GM18870 (cell line): ENCODE measurements around the gene SPOCK2.
"Not testable (repeated sequence)": the region's sequence is repeated elsewhere in the genome, so short reads cannot be mapped to it uniquely, and the experiment has no call there.

Experiments
- ATAC-seq: cut with Tn5 transposase; IDR thresholded peaks from one replicate; pipeline ENCODE4 v1.9.1; 2021; ENCODE audit warnings: moderate library complexity; ENCODE audit not compliant: unreplicated experiment

SPOCK2 gene

DNA sequence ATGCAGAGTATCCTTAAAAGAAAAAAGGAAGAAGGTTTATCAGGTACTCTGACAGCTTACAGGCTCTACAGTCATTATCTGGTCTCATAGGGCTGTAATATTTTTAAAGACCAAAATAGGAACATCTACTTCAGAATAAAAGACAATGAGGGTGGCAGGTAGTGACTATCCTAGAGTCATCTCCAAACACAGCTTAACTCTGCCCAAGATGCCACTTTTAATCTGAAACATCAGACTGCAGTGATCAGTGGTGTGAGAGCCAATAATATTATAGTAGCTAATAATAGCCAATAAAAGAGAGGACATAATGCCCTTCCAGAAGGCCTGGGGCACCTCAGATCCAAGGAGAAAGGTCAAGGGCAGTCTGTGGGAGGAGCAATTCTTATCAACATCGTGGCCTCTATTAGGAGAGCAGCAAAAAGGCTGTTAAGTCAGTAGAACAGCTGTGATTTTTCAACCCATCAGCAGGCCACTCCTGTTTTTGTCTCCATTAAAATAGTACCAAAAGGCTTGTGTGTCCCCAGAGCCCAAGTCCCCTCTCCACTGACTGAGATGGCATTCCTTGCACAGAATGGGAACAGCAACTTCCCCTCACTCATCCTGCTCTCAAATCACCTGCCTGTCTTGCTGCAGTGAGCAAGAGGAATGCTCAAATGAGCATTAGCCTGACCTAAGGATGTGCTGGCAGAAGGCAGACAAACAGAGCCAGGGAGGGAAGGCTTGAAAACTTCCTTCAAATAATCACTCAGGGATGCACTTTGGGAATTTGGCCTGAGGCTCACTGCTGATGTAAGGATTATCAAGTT lies 20.7 kb upstream of the SPOCK2 start:
- no peak for ATAC-seq

GRCh38 chr10:72108004-72108370 lies 19.6 kb upstream of the SPOCK2 start:
- not testable (repeated sequence) for ATAC-seq

- ATAC-seq, result no peak
These were observed 19.1 kb upstream of the SPOCK2 start for GRCh38 chr10:72107325-72108003.

GRCh38 chr10:72106896-72107295 lies 18.5 kb upstream of the SPOCK2 start:
- ATAC-seq, result no peak

- ATAC-seq, result no peak
These were observed 18.0 kb upstream of the SPOCK2 start for GRCh38 chr10:72106154-72106849.

GRCh38 chr10:72105710-72106109 lies 17.4 kb upstream of the SPOCK2 start:
- no peak for ATAC-seq

DNA sequence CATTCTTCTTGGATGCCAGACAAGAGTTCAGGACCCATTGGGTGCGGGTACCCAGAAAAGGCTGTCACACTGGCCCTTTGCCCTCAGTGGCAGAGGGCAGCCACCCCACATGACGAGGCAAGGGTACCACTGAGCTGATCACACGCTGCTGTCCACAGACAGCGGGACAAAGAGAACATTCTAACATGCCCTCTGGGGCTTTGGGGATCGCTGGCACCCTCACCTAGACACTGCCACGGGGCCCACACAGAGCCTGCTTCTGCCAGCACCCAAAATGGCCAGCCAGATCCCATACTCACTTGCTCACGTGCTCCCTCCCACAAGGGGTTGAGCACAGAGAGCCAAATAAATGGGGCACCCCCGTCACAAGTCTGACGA lies 16.7 kb upstream of the SPOCK2 start:
- ATAC-seq, result no peak

DNA sequence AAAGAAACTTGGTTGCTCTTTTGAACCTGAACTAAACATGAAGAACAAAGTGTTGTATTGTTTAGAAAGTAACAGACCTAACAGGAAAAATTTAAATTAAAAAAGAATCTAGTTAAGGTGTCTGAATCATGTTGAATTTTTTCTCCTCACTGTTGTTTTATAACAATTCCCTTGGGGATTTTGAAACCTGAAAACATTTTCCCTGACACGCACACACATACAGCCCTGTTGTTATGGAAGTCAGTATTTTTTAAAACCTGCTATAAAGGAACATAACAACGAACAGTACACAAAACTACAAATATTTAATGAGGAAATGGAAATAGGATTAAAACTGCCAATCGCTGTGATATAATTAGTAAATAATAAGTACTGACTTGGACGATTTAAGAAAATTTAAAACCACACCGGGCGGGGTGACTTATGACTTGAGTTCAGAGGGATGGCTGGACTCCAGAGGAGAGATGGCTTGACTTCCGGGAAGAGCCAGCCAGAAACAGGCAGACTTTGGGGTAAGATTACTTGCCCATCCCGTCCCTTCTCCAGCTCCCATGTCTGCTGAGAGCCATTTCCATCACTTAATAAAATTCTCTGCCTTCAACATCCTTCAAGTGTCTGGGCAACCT lies 16.2 kb upstream of the SPOCK2 start:
- no peak for ATAC-seq

- no peak for ATAC-seq
These were observed 11.2 kb upstream of the SPOCK2 start for GRCh38 chr10:72099600-72099921.

- no peak for ATAC-seq
These were observed 10.7 kb upstream of the SPOCK2 start for GRCh38 chr10:72098836-72099599.

DNA sequence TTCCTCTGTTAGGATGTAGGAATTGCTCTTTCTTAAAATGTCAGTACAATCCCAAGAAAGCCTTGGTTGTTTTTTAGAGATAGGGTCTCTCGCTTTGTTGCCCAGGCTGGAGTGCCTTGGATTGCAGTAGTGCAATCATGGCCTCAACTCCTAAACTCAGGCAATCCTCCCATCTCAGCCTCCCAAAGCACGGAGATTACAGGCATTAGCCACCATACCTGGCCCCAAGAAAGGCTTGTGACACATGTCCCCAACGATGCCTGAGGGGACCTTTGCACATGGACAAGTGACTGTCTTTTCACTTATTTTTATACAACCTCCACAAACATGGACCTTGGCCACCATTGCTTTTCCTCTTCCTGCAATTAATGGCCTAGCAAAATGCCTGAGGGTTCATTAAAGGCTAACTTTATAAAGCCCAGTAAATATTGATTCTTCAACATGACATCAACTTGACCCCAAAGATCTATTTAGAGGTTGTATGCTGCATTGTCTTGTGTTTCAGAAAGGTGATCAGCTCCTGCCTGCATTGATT lies 10.0 kb upstream of the SPOCK2 start:
- no peak for ATAC-seq

DNA sequence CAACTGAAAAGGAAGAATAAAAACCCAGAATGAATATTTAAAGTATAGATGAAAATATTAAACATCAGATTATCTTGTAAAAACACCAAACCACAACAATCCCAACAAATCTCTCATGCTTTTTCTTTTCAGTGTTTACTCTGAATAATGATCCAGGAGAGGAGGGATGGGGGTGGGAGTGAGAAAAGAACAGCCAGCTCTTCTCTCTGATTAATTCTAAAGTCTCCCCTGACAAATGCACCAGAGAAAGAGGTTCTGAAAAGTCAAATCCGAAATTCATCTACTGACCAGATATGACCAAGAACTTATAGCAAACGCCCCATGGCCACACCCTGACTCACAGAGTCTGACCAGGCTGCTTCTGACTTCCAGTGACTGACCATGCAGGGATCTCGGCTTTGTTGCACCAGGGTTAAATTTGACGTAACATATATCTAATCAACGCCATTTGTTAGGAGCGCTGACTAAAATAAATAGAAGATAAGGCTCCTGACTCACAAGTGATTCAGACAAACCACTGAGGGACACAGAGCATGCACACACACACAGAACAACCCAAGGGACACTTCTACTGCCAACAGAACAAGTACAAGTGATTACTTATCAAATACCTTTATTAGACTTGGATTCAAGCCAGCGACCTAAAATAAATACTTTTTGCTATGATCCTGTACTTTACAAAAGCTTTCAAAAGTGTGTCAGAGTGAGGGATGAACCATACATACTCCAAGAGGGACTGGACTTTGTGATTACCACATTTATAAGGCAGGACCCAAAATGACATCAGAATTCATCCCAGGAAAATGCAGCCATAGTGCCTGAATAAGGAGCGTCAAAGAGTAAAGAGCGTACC lies 9.3 kb upstream of the SPOCK2 start:
- no peak for ATAC-seq

DNA sequence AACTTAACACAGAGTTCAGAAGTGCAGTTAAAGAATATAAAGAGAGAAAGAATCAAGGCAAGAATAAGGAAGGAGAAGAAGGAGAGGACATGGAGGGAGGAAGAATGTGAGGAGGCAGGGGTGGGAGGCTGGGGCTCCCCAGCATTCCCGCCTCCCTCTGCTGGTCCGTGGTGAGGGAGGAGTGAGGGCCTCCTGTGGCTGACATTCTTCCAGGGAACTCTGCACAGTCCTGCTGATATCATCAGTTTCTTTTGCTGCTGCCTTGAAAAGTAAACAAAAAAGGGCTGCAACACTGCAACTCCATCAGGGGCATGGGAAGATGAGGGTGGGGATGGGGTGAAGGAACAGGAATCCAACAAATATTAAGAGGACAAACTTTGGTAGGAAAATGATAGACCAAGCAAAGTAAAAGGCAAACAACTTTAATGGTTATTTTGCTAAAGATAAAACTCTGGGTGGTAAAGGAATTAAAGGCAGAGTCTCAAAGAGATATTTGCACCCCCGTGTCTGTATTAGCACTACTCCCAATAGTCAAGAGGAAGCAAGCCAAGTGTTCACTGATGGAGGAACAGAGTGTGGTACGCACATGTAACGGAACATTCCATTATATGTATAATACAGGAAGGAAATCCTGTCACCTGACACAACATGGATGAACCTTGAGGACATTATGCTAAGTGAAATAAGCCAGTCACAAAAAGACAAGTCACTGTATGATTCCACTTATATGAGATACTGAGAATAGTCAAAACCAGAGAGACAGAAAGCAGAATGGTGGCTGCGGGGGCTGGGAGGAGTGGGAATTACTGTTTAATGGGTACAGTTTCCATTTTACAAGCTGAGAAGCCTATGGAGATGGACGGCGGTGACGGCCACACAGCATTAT lies 8.0 kb upstream of the SPOCK2 start:
- ATAC-seq, result no peak

DNA sequence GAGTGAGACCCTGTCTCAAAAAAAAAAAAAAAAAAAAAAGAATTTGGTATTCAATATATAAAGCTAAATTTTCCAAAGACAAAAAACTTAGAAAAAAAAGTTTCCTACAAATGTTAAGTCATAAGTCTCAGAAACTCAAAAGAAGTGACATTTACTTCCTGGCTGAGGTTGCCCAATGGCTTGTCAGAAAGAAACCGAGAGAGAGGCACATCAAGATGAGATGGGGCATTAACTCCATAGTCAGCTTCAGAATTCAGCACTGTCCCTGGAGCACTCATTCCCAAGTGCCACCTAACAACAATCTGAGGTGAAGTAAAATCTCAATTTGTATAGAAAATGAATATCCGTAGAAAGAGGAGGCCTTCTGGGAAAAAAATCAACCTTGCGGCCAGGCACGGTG lies 6.8 kb upstream of the SPOCK2 start:
- no peak for ATAC-seq

DNA sequence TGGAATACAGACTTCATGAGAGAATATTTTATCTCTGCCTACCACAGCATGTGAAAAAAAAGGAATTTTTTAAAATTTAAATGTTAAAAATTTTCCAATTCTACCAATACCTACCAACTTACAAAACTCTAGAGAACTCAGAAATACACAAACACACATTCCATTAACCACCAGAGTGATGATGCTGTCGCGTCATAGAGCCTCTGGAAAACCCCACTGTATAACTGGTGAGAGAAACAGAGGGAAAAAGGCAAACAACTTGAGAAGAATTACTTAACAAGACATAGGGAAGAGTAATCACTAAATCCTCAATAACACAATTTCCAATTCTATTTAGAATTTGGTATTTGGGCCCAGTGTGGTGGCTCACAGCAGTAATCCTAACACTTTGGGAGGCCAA lies 6.2 kb upstream of the SPOCK2 start:
- no peak for ATAC-seq

DNA sequence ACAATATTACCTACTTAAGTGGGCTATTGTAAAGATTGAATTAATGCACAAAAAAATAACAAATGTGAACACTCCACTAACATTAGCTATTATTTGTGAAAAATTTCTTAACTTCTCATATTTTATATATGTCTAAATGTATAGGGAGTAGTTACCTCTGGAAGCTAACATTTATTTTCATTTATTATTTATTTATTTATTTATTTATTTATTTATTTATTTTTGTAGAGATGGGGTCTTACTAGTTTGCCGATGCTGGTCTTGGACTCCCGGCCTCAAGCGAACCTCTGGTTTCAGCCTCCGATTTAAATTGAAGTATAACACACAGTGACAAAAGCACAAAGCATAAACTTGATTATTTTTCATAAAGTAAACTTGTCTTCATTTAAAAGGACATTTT lies 5.1 kb upstream of the SPOCK2 start:
- no peak for ATAC-seq

GRCh38 chr10:72092987-72093386 lies 4.6 kb upstream of the SPOCK2 start:
- no peak for ATAC-seq

DNA sequence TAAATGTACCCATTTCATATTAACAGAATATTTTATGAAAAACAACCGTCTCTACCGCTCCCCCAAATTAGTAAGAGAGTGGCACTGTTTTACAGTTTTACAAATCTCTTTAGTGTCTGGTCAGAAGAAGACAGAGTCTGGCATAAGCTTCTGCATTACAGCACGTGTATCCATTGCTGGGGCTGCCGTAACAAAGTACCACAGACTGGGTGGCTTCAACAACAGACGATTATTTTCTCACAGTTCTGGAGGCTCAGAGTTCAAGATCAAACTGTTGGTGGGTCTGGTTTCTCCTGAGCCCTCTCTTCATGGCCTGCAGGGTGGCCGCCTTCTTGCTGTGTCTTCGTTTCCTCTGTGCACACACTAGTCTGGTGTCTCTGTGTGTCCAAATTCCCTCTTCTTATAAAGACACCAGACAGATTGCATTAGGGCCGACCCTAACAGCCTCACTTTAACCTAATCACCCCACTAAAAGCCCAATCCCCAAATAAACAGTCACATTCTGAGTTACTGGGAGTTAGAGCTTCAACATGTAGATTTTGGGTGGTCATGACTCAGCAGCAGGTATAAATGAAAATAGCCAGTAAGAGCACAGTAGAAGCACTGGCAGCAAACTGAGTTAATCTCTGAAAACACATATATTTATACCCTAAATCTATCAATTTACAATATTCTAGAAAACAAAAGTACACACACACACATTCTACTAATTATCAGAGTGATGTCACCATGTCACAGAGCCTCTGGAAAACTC lies 4.0 kb upstream of the SPOCK2 start:
- no peak for ATAC-seq
